ENCODE results near the gene C11orf98.
"Not testable (repeated sequence)": the region's sequence is repeated elsewhere in the genome, so short reads cannot be mapped to it uniquely, and the experiment has no call there.

Gene C11orf98

DNA sequence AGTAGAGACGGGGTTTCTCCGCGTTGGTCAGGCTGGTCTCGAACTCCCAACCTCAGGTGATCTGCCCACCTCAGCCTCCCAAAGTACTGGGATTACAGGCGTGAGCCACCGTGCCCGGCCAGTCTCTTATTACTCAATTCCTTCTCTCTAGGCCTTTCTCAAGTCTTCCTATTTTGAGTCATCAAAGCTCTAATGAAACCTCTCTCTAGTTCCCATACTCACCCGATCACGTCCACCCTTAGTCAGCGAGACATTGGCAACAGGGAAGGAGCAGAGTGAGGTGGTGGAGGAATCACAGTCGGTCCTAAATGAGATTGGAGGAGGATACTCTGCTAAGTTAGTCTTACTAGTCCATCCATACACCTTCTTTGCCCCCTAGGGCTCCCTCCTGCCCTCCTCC is 37.2 kb upstream of the C11orf98 start:
- DNase-seq (ENCODE audit: low spot score): no peak
- TF ChIP-seq, protein P1, sequence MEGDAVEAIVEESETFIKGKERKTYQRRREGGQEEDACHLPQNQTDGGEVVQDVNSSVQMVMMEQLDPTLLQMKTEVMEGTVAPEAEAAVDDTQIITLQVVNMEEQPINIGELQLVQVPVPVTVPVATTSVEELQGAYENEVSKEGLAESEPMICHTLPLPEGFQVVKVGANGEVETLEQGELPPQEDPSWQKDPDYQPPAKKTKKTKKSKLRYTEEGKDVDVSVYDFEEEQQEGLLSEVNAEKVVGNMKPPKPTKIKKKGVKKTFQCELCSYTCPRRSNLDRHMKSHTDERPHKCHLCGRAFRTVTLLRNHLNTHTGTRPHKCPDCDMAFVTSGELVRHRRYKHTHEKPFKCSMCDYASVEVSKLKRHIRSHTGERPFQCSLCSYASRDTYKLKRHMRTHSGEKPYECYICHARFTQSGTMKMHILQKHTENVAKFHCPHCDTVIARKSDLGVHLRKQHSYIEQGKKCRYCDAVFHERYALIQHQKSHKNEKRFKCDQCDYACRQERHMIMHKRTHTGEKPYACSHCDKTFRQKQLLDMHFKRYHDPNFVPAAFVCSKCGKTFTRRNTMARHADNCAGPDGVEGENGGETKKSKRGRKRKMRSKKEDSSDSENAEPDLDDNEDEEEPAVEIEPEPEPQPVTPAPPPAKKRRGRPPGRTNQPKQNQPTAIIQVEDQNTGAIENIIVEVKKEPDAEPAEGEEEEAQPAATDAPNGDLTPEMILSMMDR (IDR thresholded peaks at IDR 0.05; ENCODE audit: extremely low read depth, insufficient read depth, missing control alignments): no peak
- in situ Hi-C loops (cut with MboI; ENCODE audit: low pct_unique_long_range_greater_than_20kb, low sequenced_read_pairs, unreplicated experiment): no loop called here

DNA sequence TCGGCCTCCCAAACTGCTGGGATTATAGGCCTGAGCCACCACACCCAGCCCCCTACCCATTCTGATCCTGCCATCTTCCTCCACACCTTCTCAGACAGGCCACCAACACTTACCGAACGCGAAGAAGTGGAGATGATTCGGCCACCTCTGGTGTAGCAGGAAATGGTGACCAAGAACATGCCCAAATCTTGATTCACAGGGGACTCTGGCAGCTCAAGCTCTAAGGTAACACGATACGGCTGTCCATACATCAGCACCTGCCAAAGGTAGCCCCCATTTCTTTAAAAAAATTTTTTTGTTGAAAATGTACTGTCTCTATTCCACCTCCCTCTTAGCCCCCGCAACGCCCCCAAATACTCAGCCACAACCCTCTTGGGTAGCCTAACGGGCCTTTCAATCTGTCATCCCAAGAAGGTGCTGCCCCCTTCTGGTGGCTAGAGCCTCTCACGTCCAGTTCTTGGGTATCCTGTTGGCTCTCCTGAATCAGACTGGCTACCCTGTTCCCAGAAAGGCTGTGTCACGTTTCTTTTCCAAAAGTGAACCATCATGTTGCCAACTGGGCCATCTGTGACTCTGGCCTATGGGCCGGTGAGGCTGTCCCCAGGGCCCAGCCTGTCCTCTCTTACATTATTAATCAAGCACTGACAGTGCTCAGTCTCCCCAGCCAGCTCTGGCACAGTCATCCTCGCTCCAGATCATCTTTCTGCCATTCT is 29.6 kb upstream of the C11orf98 start:
- in situ Hi-C loops (cut with MboI; ENCODE audit: low pct_unique_long_range_greater_than_20kb, low sequenced_read_pairs, unreplicated experiment): no loop called here
- TF ChIP-seq, protein P1 (IDR thresholded peaks at IDR 0.05; ENCODE audit: extremely low read depth, insufficient read depth, missing control alignments): peak; percentile 91
- peak; percentile 83 for DNase-seq (ENCODE audit: low spot score)

DNA sequence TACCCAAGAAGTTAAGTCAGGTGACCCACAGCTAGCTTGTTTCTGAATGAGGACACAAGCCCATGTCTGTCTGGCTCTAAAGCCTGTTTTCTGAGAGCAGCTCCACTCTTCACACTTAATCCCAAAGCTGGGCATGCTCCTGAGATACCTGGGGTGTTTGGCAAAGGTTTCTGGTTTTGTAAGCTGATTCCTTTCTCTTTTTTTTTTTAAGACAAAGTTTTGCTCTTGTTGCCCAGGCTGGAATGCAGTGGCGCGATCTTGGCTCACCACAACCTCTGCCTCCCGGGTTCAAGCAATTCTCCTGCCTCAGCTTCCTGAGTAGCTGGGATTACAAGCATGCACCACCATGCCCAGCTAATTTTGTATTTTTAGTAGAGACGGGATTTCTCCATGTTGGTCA is 28.6 kb upstream of the C11orf98 start:
- in situ Hi-C loops (cut with MboI; ENCODE audit: low pct_unique_long_range_greater_than_20kb, low sequenced_read_pairs, unreplicated experiment); DNase-seq (ENCODE audit: low spot score): not testable (repeated sequence)

GRCh38 chr11:62689421-62690183 is 24.6 kb upstream of the C11orf98 start, which contains the start of gene LRRN4CL:
TSS of gene LRRN4CL (minus strand) at chr11:62689530. CDS start at chr11:62688508, 1,022 bp downstream.
- in situ Hi-C loops (cut with MboI; ENCODE audit: low pct_unique_long_range_greater_than_20kb, low sequenced_read_pairs, unreplicated experiment): no loop called here
- no peak for DNase-seq (ENCODE audit: low spot score)
- TF ChIP-seq, protein P1 (IDR thresholded peaks at IDR 0.05; ENCODE audit: extremely low read depth, insufficient read depth, missing control alignments): no peak

GRCh38 chr11:62688491-62688890 is 23.5 kb upstream of the C11orf98 start:
- TF ChIP-seq, protein P1 (IDR thresholded peaks at IDR 0.05; ENCODE audit: extremely low read depth, insufficient read depth, missing control alignments): no peak
- in situ Hi-C loops (cut with MboI; ENCODE audit: low pct_unique_long_range_greater_than_20kb, low sequenced_read_pairs, unreplicated experiment): no loop called here
- no peak for DNase-seq (ENCODE audit: low spot score)

- no peak for DNase-seq (ENCODE audit: low spot score)
- TF ChIP-seq, protein P1 (IDR thresholded peaks at IDR 0.05; ENCODE audit: extremely low read depth, insufficient read depth, missing control alignments): no peak
- in situ Hi-C loops (cut with MboI; ENCODE audit: low pct_unique_long_range_greater_than_20kb, low sequenced_read_pairs, unreplicated experiment): no loop called here
Observed at GRCh38 chr11:62687508-62688396, 22.7 kb upstream of the C11orf98 start.

Data from GM13977 (cell line).